HG02870 (cell line): ENCODE data around the gene SIGLEC14.
"Not testable (repeated sequence)": the region's sequence is repeated elsewhere in the genome, so short reads cannot be mapped to it uniquely, and the experiment has no call there.

Experiments used
- ATAC-seq: cut with Tn5 transposase; IDR thresholded peaks from one replicate; pipeline ENCODE4 v1.9.1; 2021; ENCODE audit warnings: mild to moderate bottlenecking, moderate library complexity; ENCODE audit not compliant: unreplicated experiment

SIGLEC14 gene, protein sequence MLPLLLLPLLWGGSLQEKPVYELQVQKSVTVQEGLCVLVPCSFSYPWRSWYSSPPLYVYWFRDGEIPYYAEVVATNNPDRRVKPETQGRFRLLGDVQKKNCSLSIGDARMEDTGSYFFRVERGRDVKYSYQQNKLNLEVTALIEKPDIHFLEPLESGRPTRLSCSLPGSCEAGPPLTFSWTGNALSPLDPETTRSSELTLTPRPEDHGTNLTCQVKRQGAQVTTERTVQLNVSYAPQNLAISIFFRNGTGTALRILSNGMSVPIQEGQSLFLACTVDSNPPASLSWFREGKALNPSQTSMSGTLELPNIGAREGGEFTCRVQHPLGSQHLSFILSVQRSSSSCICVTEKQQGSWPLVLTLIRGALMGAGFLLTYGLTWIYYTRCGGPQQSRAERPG

DNA sequence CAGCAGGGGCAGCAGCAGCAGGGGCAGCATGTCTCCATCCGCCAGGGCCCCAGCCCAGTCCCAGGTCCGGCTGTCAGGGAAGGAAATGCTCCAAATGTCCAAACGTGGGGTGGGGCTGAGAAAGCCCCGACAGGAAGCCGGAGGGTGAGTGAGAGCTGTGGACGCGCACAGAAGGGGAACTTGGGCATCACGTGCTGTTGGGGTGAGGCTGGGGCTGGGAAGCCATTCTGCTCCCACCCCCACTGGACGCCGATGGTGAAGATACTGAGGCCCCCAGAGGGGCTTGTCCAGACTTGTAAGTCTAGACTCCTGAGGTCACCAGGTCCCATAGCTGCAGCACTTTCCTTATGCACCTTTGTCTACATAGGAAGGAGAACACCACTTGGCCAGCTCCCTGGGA is at the start of gene SIGLEC14:
Gene SIGLEC14 (minus strand): TSS at position 96 of the 400 bp plus-strand sequence. CDS start 66 bp downstream, at position 30.
- ATAC-seq = not testable (repeated sequence)

DNA sequence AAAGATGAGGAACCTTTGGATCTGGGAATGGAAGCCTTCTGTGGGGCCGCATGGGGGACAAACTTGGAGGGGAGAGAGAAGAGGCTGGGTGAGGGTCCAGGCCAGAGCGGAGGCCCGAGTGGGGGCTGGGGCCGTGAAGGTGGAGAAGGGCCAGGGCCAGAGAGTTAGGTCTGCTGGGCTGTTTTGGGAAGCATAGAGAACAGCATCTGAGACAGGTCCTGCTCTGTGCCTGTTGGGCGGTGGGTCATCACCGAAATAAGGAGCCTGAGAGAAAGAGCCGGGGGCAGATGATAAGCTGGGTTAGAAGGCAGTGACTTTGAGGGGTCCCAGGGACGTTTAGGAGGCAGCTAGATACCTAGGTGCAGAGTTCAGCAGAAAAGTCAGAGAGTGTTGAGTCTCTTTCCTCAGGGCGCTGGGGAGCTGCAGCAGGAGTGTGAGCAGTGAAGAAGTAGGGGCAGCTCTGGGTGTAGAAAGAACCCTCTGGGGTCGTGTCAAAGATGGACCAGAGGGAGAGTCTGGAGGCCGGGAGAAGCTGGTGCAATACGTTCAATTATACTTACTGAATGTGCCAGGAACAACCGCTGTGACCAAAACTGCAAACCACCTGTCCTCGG is 49.2 kb upstream of the SIGLEC14 start:
- ATAC-seq = no peak

DNA sequence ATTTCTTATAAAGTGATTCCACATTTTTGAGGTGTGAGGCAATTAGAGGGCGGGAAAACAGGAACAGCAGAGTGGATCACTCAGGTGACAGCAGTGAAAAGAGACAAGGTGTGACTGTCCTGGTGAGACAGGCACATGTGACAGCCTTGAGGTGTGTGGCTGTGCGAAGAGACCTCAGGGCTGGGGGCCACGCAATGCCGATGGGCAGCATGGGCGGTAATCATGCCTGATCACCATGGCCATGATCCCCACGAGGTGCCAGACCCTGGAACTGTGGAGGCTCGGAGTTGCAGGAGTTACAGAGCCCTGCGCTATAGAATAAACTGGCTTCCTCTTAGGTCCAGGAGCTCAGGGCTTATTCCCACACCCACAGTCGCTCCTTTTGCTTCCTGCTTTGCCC is 48.5 kb upstream of the SIGLEC14 start:
- ATAC-seq = no peak

DNA sequence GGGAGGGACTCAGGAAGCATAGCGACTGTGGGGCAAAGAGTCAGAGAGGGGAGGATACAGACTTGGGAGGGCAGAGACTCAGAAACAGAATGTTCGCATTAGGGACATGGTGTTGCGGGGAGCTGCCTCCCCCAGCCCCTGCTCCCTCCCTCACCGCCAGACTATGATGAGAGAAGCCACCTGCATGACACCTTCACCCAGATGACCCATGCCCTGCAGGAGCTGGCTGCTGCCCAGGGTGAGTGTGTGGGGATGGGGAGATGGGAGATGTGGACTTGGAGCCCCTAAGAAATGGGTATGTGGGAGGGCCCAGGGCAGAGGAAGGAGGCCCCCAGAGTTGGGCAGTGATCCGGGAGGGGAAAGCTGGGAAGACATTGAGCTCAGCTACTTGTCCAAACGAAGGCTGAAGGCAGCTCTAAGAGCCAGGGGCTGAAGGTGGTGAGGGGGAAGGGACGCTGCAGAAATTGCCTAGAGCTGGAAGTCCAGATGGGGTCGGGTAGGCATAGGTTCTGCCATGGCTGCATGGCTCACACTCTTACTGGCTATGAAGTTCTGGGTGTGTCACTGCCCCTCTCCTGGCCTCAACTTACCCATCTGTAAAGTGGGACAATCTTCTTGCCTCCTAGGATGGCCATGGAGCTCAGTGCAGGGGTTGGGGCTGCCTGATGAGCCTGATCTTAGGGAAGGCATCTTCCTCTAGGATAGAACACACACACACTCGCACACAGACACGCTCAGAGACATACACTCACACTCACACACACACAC is 47.9 kb upstream of the SIGLEC14 start:
- no peak for ATAC-seq

DNA sequence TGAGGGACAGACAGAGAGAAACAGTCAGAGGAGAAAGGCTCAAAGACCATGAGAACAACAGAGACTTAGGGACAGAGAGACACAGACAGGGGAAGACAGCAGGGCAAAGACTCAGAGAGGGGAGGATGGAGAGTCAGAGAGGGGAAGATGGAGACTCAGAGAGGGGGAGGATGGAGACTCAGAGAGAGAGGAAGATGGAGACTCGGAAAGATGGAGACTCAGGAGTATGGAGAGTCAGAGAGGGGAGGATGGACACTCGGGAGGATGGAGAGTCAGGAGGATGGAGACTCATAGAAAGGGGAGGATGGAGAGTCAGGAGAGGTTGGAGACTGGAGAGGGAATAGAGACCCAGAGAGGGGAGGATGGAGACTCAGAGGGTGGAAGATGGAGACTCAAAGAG is 47.2 kb upstream of the SIGLEC14 start:
- no peak for ATAC-seq

DNA sequence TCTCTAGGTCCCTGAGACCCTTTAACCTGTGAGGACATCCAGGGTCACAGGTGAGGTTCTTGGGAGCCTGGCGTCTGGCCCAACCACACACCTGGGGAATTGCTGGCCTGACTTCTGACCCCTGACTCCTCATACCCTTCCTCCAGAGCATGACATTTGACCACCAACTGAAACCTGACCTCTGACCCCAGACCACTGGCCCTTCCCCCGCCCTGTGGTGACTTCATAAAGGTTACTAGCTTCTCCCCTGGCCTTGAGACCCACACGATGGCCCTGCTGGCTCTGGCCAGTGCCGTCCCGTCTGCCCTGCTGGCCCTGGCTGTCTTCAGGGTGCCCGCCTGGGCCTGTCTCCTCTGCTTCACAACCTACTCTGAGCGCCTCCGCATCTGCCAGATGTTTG is 46.6 kb upstream of the SIGLEC14 start, which contains the start of gene SPACA6:
Gene SPACA6 (plus strand): TSS at position 71 of the 400 bp plus-strand sequence. CDS start 197 bp downstream, at position 268.
- ATAC-seq = no peak

DNA sequence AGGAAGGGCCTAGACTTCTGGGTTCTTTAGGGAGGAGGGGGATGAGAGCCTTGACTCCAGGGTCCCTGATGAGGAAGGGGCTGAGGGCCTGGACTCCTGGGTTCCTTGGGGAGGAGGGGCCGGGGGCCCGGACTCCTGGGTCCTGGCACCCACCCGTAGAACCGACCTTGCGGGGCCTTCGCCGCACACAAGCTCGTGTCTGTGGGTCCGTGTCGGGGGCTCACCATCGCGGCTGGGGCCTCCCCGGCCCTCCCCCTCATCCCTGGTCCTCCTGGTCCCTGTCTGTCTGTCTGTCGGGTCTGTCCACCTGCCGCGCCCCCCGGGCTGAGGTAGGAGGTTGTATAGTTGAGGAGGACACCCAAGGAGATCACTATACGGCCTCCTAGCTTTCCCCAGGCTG is 45.8 kb upstream of the SIGLEC14 start:
- no peak for ATAC-seq

DNA sequence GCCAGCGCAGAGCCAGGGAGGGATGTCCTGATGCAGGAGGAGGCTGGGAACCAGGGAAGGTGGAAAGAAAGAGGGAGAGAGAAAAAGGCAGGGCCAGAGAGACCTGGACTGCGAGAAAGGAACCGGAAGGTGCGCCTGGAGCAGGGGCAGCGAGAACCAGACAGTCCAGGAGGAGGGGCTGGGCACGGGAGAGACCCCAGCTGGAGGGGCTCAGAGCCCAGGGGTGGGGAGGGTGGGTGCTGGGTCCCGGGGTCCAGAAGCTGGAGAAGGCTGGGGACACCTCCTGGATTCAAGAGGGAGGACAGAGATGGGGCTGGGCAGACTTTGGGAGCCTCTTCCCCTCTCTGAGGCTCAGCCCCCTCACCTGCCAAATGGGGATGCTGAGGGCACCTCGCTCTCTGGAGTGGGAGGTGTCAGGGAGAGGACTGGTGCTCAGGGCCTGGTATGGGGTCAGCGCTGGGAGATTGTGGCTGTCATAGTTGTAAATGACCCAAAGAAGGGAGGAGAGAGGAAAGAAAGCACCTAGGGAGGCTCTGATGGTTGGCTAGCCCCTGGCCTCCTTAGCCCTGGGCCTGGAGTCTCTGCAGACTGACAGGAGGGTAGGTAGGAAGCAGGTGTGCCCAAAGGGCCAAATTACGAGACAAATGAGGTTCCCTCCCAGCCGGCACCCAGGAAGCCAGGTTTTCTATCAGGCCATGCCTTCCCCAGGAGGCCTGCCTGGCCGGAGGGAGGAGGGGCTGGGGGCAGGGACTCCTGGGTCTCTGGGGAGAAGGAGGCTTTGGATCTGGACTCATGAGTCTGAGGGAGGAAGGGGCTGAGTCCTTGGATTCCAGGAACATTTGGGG is 45.2 kb upstream of the SIGLEC14 start:
- ATAC-seq = no peak

DNA sequence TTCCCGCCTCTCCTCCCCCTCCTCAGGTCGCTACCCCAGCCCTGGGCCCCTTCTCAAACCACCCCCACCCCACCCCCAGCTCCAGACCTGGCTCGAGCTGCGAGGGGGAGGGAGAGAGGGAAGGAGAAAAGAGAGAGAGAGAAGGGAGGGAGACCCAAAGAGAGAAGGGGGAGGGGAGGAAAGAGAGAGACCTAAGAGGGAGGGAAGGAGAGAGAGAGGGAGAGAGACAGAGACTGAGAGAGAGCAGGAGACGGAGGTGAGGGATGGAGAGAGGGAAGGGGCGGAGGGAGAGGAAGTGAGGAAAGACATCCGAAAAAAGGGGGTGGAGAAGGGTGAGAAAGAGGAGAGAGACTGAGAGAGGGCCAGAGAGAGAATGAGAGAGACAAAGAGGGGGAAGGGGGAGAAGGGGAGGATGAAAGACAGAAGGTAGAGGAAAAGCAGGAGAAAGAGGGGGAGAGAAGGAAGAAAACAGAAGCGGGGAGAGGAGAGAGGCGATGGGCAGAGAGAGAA is 44.5 kb upstream of the SIGLEC14 start:
- ATAC-seq = no peak

DNA sequence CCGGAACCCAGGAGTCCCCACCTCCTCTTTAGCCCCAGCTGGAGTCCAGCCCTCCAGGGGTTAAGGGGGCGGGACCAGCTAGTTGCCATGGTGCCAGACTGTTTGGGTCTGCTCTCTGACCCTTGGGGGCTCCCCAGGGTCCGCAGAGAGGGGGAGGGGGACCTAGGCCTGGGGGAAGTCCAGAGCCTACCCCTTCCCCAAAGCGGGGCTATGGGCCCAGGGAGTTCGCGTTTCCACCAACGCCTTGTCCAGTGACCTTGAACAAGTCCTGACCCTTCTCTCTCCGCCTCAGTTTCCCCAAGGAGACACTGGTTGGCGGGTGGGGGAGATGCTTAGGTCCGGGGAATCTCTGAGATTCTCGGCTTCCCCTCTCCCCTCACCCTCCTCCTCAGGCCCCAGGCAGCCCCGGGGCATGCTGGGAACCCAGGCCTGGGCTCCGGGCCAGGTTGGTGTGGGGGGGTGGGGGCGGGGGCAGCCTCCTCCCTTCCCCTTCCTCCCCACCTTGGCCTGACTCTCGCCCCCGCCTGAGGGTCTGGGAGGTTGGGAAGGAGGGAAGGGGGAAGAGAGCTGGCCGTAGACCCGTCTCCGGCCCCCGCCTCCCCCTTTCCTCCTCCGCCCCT is 43.9 kb upstream of the SIGLEC14 start:
- no peak for ATAC-seq

DNA sequence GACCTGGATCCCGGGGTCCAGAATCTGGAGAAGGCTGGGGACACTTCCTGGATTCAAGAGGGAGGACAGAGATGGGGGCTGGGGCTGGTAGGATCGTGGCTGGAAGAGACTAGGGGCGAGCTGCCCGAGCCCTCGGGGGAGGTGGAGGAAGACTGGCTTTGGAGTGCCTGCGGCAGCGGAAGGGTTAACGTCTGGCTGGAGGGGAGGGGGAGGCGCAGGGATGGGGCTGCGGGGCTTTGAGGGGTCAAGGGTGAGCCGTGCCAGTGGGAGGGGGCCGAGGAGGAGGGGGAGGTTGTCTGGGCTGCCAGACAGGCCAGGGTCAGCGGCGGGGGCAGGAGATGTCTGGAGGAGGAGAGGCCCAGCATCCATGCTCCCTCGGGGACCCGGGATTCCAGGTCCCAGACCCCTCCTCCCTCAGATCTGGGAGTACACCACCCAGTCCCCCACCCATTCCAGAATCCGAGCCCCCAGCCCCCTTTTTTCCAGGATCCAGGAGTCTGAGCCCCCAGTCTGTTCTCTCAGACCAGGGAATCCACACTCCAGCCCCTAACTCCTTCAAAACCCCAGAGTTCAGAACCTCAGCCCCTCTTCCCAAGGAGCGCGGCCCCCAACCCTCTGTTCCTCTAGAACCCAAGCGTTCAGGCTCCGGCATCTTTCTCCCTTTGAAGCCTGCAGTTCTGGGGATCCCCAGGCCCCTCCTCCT is 43.3 kb upstream of the SIGLEC14 start:
- ATAC-seq = no peak

DNA sequence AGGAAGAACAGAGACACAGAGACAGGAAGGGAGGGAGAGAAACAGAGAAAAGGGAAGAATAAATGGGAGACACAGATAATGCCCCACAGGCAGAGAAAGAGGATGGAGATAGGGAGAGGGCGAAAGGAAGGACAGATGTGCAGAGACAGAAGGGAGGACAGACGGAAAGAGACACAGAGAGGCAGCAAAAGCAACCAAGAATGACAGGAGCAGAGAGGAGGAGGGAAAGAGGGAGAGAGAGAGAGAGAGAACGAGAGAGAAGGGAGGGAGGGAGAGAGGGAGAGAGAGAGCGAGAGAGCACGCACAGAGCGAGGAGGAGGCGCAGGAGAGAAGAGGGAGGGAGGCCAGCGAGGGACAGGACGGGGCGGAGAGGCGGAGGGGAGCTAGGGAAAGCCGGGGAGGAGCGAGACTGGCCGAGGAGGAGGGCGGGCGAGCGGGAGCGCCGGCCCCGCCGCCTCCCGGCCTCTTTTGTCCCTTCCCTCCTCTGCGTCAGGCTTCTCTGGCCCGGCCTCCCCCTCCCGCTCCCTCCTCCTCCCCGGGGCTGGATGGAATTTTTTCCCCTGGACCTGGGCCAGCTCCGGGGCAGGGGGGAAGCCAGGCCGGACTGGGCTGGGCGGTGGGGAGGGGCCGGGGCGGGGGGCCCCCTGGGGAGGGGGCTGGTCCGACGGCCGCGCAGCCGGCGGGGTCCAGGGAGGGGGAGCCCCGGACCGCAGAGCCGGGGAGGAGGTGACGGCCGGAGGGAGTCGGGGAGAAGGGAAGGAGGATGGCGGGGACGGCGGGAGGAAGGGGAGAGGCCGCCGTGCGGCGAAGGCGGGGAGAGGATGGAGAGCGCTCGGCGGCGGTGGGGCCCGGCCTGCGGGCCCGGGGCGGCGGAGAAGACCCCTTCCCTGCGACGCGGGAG is 42.3 kb upstream of the SIGLEC14 start:
- no peak for ATAC-seq

DNA sequence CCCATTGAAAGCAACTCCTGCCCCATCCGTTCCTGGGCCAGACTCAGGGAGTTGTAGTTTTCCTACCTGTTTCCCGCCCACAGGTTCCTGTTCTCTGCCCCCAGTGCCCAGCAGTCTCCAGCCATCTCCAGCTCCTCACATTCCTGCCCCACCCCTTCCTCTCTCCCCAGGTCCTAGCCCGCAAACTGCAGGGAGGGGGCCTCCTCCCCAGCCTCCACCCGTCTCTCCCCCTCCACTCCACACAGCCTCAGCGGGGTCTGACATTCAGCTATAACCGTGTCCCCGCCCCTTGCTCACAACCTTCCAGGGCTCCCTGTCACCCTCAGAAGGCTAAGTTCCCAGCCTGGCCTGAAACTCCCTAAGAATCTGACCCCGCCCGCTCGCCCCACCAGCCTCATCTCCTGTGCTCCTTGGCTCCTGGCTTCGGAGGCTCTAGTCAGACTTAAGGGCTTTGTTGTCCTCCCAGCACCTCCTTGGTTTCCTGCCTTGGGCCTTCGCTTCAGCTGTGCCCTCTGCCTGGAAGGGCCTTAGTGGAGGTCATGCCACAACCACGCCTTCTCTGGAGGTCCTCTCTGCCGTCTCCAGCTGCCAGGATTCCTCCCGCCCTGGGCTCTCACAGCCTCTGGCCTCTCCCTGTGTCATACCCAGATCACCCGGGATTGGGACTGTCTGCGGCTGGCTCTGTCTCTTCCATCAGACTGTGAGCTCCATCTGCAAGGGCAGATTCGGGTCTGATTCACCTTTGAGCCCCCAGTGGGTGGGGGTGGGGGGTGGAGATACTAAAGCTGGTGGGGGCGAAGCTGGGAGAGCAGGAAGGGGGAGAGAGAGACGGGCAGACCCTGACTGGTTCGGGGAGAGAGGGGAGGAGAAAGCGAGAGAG is 41.4 kb upstream of the SIGLEC14 start:
- no peak for ATAC-seq

DNA sequence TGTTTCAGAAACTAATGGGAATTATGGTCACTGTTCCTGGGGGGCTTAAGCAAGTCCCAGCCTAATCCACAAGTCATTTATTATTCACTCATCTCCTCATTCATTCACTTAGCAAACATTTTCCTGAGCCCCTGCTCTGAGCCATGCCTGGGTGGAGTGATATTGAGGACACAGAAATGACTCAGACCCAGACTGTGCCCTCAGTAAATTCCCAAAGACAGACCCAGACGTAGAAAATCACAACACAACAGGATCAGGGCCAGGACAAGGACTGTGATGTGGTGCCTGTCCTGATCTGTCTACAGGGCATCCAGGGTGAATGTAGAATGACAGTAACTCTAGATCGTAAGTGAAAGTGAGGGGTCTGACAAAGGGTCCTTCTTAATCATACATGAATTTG is 39.5 kb upstream of the SIGLEC14 start:
- no peak for ATAC-seq

DNA sequence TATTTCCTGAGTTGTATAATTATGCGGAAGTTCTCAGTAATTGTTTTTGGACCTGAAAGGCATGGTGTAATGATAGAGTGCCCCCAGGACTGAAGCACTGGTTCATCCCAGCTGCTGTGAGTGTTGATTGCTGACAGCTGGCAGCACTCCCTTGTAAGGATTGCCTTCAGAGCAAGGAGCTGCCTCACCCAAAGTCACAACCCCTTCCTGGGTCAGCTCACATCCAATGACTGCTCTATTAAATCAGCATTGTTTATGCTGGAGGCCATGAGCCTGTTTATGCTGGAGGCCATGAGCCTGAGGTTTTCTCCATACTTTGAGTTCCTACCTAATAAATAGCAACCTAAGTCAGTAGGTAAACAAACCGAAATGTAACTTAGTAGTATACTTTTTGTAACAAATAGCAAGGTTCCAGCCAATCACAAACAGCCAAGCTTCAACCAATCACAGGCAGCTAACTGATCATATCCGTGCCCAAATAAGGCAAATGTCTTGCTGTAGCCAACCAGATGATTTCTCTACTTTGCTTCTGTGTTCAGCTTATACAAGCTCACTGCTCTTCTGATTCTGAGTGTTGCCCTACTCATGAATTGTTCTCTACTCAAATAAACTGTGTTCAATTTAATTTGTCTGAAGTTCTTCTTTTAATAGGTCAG is 34.8 kb upstream of the SIGLEC14 start:
- ATAC-seq = no peak

DNA sequence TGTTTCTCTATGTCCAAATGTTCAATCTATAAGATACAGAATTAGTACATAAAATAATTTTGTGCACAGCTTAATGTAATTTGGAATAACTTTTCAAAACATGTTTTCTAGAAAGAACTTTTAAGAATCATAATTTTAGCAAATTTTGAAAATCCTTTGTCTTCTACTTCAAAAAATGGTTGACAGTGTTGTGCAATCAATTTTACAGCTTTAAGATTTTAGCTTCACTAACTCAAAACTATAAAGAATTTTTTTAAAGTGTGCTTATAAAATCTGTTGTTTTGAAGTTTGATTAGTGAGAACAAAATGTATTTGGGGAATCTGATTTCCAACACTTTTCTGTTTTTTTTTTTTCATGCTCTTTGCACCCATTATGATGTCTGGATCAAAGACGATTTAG is 33.8 kb upstream of the SIGLEC14 start:
- no peak for ATAC-seq

DNA sequence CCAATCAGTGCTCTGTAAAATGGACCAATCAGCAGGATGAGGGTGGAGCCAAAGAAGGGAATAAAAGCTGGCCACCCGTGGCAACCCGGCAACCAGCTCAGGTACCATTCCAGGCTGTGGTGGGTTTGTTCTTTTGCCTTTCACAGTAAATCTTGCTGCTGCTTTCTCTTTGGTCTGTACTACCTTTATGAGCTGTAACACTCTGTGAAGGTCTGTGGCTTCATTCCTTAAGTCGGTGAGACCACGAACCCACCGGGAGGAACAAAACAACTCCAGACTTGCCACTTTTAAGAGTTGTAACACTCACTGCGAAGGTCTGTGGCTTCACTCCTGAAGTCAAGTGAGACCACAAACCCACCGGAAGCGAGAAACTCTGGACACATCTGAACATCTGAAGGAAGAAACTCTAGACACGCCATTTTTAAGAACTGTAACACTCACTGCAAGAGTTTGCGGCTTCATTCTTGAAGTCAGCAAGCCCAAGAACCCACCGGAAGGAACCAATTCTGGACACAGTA is 30.0 kb upstream of the SIGLEC14 start:
- no peak for ATAC-seq
